ENCODE data around the gene NRCAM. TPM values are rescaled to one million over a fixed set of nuclear protein-coding genes. Genes with fewer than 3 reads are reported as not detected.

The NRCAM gene
- total RNA-seq, 1 donor from 2014 or later: 60.4 TPM

DNA sequence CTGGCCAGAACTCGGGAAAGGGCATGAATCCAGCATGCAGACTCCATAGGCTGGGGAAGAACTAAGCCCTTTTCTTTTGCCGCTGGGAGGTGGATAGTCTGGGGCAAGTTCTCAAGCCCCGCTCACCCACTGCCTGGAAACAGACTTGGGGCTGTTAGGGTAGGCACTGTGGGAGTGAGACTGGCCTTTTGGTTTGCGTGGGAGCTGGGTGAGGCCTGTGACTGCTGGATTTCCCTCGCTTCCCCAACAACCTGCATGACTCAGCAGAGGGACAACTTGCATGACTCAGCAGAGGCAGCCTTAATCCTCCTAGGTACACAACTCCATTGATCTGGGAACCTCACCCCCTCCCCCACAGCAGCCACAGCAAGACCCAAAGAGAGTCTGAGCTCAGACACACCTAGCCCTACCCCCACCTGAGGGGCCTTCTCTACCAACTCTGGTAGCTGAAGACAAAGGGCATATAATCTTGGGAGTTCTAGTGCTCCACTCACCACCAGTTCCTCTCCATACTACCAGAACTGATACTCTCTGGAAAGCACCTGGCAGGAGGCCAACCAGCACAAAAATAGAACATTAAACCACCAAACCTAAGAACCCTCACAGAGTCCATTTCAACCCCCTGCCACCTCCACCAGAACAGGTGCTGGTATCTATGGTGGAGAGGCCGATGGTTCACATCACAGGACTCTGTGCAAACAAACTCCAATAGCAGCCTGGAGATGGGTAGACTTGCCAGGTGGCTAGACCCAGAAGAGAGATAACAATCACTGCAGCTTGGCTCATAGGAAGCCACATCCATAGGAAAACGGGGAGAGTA is 244.6 kb downstream of the NRCAM start:
- DNase-seq (ENCODE audit: low read depth): peak; percentile 94

DNA sequence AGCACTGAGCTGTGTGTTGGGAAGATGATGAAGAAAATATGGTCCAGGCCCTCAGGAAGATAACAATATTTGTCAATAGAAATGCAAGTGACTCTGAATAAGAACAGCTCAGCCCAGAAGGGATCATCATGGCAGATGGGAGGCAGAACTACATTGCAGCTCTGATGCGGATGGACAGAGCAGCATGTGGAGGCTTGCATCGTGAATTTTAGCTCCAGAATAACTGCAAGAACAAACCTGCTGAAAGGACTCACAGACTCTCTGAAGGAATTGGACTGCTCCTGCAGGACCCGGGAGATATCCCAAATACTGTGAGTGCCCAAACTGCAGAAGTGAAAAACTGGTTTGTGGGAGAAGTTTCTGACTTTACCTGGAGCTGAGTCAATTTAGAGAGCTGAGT is 245.4 kb downstream of the NRCAM start:
- no peak for DNase-seq (ENCODE audit: low read depth)

DNA sequence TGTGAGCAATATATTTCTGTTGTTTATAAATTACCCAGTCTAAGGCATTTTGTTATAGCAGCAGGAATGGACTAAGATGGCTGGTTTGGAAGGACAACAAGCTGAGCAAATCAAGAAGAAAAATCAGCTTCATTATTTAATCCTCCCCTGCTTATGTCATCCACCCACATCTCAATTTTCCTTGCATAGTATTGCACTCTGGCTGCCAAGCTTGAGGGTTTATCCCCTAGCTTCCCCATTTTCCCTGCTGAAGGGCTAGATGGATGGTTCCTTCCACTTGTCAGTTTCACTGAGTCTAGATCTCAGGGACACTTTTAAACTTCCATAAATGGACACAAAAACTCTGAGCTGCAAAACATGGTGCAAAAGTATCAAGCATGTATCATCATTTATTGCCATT is 250.9 kb downstream of the NRCAM start:
- no peak for DNase-seq (ENCODE audit: low read depth)

DNA sequence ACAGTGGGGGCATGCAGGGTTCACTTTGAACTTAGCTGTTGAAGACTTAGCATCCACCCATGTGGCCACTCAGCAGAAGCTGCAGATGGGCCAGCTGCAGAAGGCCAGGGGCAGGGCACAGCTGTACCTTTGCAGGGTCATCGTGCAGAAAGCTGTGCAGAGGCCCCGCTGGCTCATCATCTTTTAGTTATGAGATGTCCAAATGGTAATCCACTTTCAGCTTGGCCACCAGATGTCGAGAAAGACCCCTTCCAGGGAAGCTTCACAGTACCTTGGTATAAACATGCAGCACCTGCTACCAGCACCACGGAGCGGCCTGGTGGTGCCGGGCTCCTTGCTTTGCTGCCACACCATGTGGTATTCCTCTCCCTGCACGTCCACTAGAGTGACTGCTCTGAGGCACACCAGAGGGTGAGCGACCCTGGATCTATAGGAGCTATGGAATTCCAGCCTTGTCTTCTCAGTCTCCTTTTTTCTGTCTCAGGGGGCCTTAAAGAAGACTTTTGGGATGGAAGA is 251.9 kb downstream of the NRCAM start:
- DNase-seq (ENCODE audit: low read depth): no peak

DNA sequence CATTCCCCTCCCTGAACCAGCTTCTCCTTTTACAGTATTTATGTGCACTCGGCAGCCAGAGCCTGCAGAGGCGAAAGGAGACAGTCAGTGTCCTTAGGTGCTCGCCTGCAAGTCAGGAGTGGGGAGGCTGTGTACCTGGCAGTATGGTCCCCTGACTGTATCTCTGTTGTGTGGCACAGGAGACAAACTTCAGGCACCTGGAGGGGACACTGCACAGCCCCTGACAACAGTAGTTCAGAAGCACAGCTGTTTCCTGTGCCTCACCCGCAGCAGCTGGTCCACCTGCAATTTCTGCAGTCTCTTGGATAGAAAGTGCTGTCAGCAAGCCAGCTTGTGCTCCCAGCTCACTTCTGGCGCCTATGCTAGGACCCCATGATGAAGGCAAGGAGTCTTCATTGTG is 252.7 kb downstream of the NRCAM start:
- no peak for DNase-seq (ENCODE audit: low read depth)

DNA sequence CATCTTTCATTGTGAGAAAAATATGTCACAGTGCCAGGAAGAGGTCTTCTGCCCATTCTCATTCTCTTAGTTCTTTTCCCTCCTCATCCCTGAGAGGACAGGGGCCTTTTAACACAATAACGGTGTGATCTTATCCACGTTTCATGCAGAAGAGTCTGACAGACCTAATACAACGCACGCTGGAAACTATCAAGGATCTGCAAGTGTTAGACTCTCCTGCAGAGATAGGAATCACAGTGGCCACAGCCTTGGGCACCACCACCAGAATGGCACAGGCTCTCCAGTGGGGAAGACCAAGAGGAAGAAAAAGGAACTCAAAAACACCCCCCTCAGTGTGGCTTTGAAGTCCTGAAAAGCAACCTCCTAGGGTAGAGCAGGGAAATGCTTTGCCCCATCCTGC is 253.5 kb downstream of the NRCAM start:
- no peak for DNase-seq (ENCODE audit: low read depth)

DNA sequence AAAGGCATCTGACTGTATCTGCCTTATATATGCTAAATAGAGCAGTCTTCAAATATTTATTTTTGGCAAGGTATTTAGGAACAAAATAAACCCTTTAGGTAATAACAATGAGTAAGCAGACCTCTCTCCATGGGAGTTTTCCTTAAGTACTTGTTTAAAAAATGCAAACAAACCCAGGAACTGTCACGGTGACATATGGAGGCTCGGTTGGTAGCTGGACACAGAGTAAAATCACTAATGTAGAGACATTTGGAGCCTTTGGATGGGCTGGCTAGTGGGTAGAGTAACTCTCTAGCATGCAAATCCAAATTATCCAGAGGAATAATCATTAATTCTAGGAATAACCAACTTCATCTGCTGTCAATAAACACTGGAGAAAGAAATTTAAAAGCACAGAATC is 254.5 kb downstream of the NRCAM start:
- no peak for DNase-seq (ENCODE audit: low read depth)

DNA sequence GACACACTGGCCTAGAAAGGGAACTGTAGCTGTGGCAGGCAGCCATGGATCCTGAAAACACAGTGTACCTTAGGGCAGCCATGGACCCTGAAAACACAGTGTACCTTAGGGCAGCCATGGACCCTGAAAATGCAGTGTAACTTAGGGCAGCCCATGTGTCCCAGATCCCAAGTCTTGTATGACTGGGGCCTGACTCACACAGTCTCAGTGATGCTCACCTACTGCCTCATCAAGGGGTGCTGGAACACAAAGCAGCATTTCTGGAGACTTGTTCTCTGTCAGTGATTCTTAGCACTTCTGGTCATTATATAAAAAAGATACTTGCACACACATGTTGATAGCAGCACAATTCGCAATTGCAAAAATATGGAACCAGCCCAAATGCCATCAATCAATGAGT is 255.9 kb downstream of the NRCAM start:
- DNase-seq (ENCODE audit: low read depth): no peak

DNA sequence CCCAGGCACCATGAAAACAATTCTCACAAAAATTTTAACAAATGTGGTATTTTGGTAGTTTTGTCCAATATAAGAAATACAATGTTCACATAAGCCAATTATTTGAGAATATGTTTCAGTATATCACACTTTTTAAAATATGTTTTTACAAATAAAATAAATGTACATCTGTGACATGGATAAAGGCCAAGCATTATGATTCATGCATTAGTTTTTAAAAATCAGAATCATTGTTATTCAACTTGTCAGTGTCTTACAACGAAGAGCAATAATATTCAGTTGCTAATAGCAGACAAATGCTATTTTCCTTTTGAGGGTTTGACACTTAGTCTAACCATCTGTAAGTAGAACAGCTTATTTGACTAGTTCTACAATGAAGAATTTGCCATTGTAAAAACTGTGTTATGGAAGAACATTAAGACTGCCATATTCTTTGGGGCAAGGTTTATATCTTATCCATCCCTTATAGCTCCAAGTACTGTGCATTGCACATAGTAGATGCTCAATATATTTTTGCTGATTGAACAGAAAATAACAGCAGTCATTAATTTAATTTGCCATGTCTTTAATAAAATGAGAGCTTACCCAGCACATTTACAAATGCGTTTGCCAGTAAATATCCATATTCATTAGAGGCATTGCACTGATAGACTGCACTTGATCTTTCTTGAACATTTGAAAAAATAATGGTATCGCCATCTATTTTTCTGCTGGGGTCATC is 258.7 kb downstream of the NRCAM start:
- DNase-seq (ENCODE audit: low read depth): no peak

DNA sequence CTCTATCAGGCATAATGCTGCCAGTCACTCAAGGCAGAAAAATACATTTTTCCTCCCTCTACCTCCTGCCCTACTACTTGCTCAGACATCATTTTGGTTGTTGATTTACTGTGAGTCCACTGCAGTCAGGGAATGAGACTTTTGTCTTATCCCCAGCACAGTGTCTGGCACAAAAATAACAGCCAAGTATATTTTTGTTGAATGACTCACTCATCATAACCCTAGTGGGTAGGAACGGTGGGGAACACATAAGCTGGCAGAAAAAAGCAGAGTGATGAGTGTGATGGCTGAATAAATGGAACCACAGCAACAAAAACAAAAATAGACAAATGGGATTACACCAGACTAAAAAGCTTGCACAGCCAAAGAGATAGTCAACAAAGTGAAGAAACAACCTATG is 260.2 kb downstream of the NRCAM start:
- peak; percentile 70 for DNase-seq (ENCODE audit: low read depth)

DNA sequence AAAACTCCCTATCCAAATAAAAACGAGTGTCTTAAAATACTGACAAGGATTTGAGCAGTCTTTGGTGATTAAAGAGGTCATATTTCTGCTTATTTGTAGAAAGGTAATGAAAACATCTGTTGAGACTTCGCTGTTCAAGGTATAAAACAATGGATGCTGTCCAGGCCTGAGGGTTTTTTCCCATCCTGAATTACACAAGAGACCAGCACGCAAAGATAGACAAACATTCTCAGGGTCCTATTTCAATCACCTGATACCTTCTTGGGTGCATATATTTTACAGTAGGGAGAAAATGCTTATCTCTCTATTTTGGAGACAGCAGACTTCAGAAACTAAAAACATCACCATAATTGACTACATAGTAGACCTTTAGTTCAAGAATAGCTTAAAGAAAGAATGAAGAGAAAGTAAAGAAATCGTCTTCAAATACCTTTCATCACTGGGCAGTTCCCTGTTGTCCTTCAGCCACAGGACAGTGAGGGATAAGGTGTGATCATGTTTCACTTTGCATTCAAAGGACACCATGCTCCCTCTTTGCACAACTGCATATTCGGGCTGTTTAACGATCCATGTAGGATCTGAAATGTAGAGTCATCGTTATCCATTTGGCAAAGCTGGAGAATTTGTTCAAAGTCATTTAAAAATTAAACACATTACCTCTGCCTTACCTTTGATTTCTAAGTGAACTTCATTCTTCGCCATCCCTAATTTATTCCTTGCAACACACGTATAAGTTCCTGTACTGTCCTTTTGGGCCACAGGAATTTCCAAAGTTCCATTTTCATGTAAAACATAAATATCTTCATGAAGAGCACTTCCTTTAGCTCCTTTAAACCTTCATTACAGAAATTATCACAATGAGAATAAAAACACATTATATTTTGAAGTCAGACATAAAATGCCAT is 262.4 kb downstream of the NRCAM start:
- DNase-seq (ENCODE audit: low read depth): no peak

DNA sequence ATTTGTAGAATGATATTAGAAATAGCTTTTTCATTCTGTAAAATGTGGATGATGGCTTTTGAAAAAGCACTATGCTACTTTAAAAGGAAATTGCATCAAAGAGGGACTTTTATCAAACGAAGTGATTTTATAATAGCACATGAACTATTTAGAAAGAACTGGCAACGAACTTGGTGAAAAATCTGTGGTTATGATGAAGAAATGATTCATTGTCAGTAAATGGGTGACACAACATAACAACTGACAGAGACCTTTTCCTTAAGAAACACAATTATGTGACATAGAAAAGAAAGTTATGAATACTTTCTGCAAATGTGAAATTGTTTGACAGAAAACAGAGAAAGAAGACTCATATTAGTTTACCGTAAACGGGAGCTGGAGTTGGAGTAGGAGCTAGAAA is 265.3 kb downstream of the NRCAM start:
- no peak for DNase-seq (ENCODE audit: low read depth)

DNA sequence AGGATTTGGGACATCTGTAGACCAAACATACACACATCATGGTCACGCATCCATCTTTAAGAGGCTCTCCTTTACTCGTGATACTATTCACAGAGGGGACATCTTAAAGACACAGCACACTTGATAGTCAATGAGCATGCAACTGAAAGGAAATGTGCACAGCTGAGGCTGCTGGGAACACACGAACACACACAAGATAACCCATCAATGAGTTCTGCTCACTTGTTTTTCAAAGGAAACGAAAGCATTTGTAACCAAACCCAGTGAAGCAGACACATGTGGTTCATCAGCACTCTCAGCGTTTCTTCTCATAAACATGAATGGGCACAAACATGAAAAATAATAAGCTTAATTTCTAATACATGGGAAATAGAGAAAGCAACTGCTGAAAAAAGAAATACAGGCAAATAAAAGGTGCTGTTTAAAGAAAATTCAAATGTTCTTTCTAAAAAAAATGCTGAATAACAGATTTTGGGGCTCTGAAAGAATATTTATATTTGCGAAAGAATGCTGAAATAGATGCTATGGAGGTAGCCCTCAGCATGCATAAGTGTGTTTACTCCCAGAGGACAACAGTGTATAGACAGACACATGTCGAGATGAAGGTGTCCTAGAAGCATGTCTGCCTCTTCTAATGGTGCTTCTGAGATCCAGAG is 266.4 kb downstream of the NRCAM start:
- no peak for DNase-seq (ENCODE audit: low read depth)

DNA sequence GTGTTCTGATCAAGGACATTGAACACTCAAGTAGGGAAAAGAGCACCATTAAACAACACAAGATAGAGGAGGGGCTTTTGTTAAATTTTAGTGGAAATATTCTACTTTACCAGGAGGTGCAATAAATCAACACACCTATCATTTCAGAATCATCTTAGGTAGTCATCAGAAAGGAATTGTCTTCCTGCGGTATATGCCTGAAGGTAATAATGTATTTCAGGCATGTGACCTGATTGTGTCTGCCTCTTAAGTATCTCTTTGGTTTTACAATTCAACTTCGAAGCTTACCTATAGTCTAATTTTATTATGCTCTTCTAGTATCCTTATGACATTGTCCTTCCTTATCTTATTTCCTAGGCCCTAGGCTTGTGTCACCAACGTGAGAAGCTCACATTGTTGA is 267.5 kb downstream of the NRCAM start:
- DNase-seq (ENCODE audit: low read depth): no peak

DNA sequence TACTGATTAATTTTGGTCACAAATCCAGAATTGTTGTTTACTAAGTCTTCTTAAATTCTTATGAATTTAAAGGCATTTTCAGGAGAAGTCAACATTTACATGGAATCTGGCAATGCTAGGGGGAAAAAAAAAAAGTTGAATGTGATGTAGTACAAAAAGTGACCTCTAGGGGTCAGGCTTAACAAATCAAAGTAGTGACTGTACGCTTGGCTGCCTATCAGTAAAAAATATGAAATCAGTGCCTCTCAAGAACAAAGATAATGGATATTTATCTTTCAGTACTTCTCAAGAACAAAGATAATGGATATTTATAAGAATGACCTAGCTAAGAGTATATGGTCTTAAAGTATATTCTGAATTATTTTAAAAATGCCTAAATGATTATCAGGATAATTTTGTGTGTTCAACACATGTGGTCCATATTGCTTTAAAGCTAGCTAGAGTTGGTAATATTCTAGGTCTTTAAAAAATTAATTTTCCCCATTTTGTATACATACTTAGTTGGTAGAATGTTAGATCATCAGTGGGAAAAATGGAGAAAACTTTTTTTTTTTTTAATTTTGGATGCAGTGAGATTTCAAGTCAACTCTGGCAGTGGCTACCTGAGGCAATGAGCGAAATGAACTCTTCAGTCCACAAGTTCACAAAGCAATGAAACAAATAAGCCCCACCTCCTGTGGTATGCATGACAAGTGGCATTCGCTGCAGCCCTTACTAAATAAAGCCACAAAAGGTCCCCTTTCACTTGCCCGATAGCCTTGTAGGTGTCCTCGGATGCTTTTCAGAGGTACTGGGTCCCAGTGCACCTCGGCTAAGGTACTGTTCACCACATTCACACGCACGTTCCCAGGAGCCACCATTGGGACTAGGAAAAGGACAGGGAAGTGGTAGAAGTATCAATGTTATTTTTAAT is 274.9 kb downstream of the NRCAM start:
- peak; percentile 81 for DNase-seq (ENCODE audit: low read depth)

DNA sequence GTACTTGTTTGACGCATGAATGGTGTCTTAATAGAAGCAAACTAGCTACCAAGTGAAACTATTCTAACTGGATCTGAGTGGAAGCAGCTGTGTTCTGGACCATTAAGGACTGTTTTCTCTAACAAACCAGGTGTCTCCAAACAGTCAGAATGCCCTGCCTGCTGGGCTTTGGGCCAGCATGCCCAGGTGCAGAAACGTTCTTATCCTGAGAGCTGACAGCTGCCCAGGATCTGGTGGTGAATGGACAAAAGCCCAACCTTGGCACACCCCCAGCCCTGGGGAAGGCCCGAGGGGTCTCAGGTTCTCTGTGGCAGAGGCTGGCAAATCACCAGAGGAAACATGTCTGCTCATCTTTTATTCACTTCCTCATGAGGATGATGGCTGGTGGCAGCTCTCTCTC is 277.8 kb downstream of the NRCAM start:
- peak; percentile 73 for DNase-seq (ENCODE audit: low read depth)

DNA sequence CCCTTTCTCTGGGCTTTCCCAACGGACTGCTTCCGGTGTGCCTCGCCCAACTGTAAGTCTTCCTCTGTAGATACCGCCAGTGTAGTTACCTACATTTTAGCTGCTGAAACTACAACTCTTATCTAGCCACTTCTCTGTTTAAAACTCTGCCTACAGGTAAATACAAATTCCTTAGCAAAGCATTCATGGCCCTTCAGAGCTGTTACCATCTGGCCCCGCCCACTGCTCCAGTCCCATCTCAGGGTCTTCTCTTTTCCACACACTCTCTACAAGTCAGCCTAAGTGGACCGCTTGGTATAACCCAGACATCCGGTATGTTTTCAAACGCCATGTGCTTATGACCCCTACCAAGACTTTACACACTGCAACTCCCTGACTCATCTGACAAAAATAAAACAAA is 285.1 kb downstream of the NRCAM start:
- no peak for DNase-seq (ENCODE audit: low read depth)

DNA sequence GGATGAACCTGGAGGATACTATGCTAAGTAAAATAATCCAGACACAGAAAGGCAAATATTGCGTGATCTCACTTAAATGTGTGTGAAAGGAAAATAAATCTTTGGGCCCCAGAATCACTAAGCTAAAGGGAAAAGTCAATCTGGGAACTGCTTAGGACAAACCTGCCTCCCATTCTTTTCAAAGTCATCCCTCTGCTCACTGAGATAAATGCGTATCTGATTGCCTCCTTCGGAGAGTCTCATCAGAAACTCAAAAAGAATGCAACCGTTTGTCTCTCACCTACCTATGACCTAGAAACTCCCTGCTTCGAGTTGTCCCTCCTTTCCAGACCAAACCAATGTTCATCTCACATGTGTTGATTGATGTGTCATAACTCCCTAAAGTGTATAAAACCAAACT is 286.0 kb downstream of the NRCAM start:
- no peak for DNase-seq (ENCODE audit: low read depth)

DNA sequence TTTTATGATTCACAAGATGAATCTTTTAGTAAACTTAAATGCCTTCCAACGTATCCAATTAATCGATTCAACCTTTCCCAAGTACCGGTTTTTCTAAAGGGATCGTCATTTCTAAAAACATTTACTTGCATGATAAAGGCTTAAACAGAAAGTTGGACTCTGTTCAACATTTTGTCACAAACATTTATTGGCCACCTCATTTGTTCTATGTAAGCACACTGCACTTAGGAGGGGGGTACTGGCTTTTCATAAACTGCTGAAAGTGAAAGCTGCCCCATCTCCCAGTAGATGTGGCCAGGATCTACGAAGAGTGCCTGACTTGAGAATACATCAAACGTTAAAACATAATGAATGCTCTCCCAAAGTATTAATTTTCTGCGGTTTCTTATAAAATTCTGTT is 288.8 kb downstream of the NRCAM start:
- DNase-seq (ENCODE audit: low read depth): no peak

DNA sequence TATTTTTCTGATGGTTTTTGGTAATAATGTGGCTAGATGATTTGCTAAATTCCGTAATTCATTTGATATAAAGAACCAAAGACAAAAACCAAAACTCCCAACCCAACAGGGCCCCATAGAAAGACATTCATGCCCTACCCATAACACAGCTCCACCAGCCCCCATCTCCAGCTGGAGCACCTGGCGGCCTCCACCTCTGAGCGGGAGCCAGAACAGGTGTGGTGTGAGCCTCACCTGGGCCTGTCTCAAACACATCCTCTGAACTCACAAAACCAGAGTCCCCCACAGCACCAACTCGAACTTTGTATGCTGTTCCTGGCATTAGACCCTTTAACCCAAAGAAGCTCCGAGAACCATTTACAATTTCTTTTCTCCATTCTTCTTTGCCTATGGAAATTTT is 289.5 kb downstream of the NRCAM start:
- DNase-seq (ENCODE audit: low read depth): no peak

Measured in myocyte (in vitro differentiated cells).